Measurements from ENCODE around the gene DBI. TPM values are rescaled to one million over a fixed set of nuclear protein-coding genes. Genes with fewer than 3 reads are reported as not detected.
A peak's percentile ranks its signal among the peaks of the same experiment; 100 is the strongest.
"Not testable (repeated sequence)": the region's sequence is repeated elsewhere in the genome, so short reads cannot be mapped to it uniquely, and the experiment has no call there.

Gene DBI
- total RNA-seq, 2 donors from 2014 or later: 39.3 to 43.0 TPM

DNA sequence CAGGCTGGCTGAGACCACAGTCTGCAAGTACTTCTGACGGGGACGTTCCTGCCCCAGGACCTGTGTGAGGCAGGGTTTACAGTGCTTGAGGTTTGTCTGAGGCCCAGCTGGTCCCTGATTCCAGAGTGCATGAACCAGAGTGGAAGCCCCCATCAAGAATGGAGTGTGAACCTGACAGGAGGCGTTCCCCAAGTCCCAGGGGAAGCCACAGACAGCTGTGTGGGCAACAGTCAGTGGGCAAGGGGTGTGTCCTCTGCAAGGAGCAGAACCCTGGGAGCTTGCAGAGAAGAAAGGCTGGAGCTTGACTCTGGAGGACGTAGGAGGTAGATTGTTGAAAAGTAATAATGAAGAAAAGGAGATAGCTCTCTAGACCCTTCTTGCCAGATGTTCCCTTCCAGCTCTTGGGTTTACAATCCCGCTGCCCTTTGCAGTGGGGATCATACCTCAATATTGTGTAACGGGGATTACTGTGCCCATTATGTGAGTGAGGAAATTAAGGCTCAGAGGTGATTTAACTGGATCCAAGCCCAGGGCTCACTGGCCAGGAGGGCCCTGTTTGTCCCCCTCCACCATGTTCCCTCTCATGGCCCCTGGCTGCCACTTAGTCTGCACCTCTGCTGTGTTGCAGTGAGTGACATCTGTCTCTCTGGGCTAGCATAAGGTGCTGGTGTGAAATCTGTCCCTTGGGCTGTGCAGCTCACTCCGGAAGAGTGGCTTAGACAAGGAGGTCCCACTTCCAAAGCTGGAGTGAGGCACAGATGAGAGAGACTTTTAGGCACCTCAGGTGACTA, 6.2 kb downstream of the DBI start:
- DNase-seq (no peak), ATAC-seq (no peak)
- peaks cover 12% of the 10 kb centered on the region for H3K4me1 Mint-ChIP-seq
- no peaks in the 10 kb centered on the region for H3K9me3 ChIP-seq (ENCODE audit: control insufficient read depth, low read length, poor library complexity, severe bottlenecking)
- no peak overlapping the region for H3K27ac Mint-ChIP-seq
- H3K4me3 Mint-ChIP-seq: no peak overlapping the region
- H3K27me3 Mint-ChIP-seq: no peaks in the 10 kb centered on the region
- H3K36me3 Mint-ChIP-seq (ENCODE audit: low read depth): peaks cover 13% of the 10 kb centered on the region

GRCh38 chr2:119373907-119374745, 7.3 kb downstream of the DBI start:
- H3K36me3 Mint-ChIP-seq (ENCODE audit: low read depth): peaks cover 13% of the 10 kb centered on the region
- H3K4me1 Mint-ChIP-seq; H3K4me3 Mint-ChIP-seq; H3K9me3 ChIP-seq (ENCODE audit: control insufficient read depth, low read length, poor library complexity, severe bottlenecking); H3K27me3 Mint-ChIP-seq; DNase-seq; ATAC-seq; H3K27ac Mint-ChIP-seq: not testable (repeated sequence)

DNA sequence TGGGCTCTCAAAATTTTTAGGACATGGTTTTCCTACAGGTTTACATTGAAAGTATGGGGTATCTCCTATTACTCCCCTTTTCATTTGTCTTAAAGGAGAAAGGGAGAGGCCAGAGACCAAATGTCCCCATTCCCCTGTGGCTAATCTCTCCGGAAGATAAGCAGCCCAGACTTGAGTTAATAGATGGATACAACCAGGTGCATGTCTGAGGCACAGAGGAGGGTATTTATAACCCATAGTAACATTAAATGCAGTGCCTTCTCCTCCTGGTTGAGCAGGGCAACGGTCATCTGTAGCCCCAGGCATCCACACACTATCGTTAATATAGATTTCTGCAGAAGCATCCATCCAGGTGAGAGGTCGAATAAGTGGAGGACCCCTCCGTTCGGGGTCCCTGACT, 9.6 kb downstream of the DBI start:
- ATAC-seq; H3K27me3 Mint-ChIP-seq; H3K4me1 Mint-ChIP-seq; H3K27ac Mint-ChIP-seq; DNase-seq; H3K9me3 ChIP-seq (ENCODE audit: control insufficient read depth, low read length, poor library complexity, severe bottlenecking); H3K36me3 Mint-ChIP-seq (ENCODE audit: low read depth); H3K4me3 Mint-ChIP-seq: not testable (repeated sequence)

GRCh38 chr2:119376810-119377209, 10.0 kb downstream of the DBI start:
- ATAC-seq (no peak), DNase-seq (no peak)
- no peak overlapping the region for H3K27ac Mint-ChIP-seq
- H3K27me3 Mint-ChIP-seq: no peaks in the 10 kb centered on the region
- no peak overlapping the region for H3K4me3 Mint-ChIP-seq
- no peaks in the 10 kb centered on the region for H3K4me1 Mint-ChIP-seq
- no peaks in the 10 kb centered on the region for H3K9me3 ChIP-seq (ENCODE audit: control insufficient read depth, low read length, poor library complexity, severe bottlenecking)
- H3K36me3 Mint-ChIP-seq (ENCODE audit: low read depth): peaks cover 9% of the 10 kb centered on the region

DNA sequence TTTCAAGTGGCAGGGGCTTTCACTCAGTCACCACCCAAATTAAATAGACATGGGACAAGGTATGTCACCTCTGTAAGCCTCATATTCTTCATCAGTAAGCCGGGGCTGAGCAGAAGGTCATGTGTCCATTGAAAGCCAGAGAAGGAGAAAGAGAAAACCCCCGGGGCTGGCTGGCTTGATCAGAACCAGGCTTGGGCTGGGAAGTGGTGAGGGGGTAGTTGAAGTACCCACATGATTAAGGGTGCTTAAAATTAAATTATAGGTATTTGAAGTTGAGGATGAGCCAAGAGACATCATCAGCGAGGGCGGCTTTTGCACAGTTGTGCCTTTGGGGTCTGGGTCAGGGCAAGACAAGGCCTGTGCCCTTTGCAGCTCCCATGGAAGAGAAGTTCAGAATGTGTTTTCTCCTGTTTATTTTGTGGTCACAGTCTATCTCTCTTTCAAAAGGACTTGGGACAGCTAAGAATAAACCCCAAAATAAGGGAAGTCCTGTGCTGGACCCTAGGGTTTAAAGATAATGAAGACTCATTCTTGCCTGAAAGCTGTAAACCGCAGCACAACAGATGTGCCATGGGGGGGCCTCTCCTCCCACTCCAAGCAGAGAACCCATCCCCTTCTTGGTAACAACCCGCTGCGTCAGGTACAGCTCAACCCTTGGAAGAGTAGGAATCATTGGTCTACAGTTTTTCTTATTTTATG, 10.7 kb downstream of the DBI start:
- Mint-ChIP-seq H3K4me1 (peaks cover 2% of the 10 kb centered on the region), H3K27me3 (peaks cover 4% of the 10 kb centered on the region), H3K4me3 (no peak overlapping the region), H3K27ac (no peak overlapping the region), H3K36me3 (ENCODE audit: low read depth) (peaks cover 9% of the 10 kb centered on the region)
- no peak for ATAC-seq
- no peak for DNase-seq
- no peaks in the 10 kb centered on the region for H3K9me3 ChIP-seq (ENCODE audit: control insufficient read depth, low read length, poor library complexity, severe bottlenecking)

- no peak for DNase-seq
- peaks cover 6% of the 10 kb centered on the region for H3K36me3 Mint-ChIP-seq (ENCODE audit: low read depth)
- H3K4me3 Mint-ChIP-seq: no peak overlapping the region
- ATAC-seq: no peak
- peaks cover 4% of the 10 kb centered on the region for H3K27me3 Mint-ChIP-seq
- H3K27ac Mint-ChIP-seq: no peak overlapping the region
- no peaks in the 10 kb centered on the region for H3K9me3 ChIP-seq (ENCODE audit: control insufficient read depth, low read length, poor library complexity, severe bottlenecking)
- H3K4me1 Mint-ChIP-seq: peaks cover 2% of the 10 kb centered on the region
Measured at GRCh38 chr2:119377993-119378345, 11.2 kb downstream of the DBI start.

DNA sequence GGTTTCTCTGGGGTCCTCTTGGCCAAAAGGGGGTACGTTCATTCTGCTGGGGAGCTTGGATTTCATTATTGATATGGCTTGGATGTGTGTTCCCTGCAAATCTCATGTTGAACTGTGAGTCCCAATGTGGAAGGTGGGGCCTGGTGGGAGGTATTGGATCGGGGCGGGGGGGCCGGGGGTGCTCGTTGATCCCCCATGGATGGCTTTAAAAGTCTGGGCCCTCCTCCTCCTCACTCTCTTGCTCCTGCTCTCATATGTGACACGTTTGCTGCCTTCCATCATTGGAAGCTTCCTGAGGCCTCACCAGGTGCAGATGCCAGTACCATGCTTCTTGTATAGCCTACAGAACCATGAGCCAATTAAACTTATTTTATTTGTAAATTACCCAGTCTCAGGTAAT, 11.8 kb downstream of the DBI start:
- H3K9me3 ChIP-seq (ENCODE audit: control insufficient read depth, low read length, poor library complexity, severe bottlenecking): no peaks in the 10 kb centered on the region
- Mint-ChIP-seq H3K4me3 (no peak overlapping the region), H3K4me1 (peaks cover 2% of the 10 kb centered on the region), H3K27me3 (peaks cover 7% of the 10 kb centered on the region), H3K27ac (no peak overlapping the region), H3K36me3 (ENCODE audit: low read depth) (peaks cover 4% of the 10 kb centered on the region)
- ATAC-seq (no peak), DNase-seq (no peak)

DNA sequence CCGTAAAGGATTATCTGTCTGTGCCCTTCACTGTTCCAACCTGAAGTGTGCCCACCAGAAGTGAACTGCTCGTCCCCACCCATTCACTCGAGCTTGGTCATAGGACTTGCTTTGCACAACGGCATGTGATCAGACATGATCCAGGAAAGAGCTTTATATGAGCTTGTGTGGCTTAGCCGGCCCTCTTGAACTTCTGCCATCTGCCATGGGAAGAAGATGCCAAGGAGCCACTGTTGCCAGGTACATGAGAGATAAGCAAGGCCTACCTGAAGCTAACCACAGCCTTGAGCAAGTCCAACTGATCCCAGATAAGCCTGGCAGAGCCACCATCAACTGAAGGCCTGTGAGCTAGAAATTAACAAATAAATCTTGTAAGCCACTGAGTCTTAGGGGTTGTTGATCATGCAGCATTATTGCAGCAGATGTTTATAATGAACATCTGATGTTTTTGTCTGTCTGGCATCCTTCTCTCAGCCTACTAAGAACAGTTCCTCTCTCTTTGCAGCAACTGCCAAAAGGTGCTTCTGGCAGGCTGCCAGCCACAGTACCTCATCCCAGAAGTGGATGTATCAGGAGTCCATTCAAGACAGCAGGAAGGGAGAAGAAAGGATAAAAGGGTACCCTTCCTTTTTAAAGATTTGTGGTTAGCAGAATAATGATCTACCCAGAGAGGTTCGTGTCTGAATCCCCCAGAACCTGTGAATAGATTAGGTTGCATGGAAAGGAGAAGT, 16.8 kb downstream of the DBI start:
- no peak overlapping the region for H3K4me3 Mint-ChIP-seq
- no peaks in the 10 kb centered on the region for H3K9me3 ChIP-seq (ENCODE audit: control insufficient read depth, low read length, poor library complexity, severe bottlenecking)
- ATAC-seq: no peak
- H3K27me3 Mint-ChIP-seq: peaks cover 32% of the 10 kb centered on the region
- H3K36me3 Mint-ChIP-seq (ENCODE audit: low read depth): peaks cover 2% of the 10 kb centered on the region
- peaks cover 6% of the 10 kb centered on the region for H3K4me1 Mint-ChIP-seq
- no peak overlapping the region for H3K27ac Mint-ChIP-seq
- no peak for DNase-seq

- H3K36me3 Mint-ChIP-seq (ENCODE audit: low read depth): peaks cover 2% of the 10 kb centered on the region
- no peak overlapping the region for H3K27ac Mint-ChIP-seq
- no peak for ATAC-seq
Measured at GRCh38 chr2:119384971-119385370, 18.2 kb downstream of the DBI start.

GRCh38 chr2:119385466-119385865, 18.7 kb downstream of the DBI start:
- Mint-ChIP-seq H3K4me1 (peaks cover 6% of the 10 kb centered on the region), H3K27ac (no peak overlapping the region), H3K36me3 (ENCODE audit: low read depth) (peaks cover 2% of the 10 kb centered on the region), H3K4me3 (no peak overlapping the region), H3K27me3 (peaks cover 32% of the 10 kb centered on the region)
- ATAC-seq (no peak), DNase-seq (no peak)
- no peaks in the 10 kb centered on the region for H3K9me3 ChIP-seq (ENCODE audit: control insufficient read depth, low read length, poor library complexity, severe bottlenecking)

More at GRCh38 chr2:119384971-119385370, 18.2 kb downstream of the DBI start:
- peaks cover 32% of the 10 kb centered on the region for H3K27me3 Mint-ChIP-seq
- H3K4me1 Mint-ChIP-seq: peaks cover 6% of the 10 kb centered on the region
- no peaks in the 10 kb centered on the region for H3K9me3 ChIP-seq (ENCODE audit: control insufficient read depth, low read length, poor library complexity, severe bottlenecking)
- H3K4me3 Mint-ChIP-seq: no peak overlapping the region
- DNase-seq: no peak

GRCh38 chr2:119387381-119388129, 20.8 kb downstream of the DBI start:
- H3K9me3 ChIP-seq (ENCODE audit: control insufficient read depth, low read length, poor library complexity, severe bottlenecking): no peaks in the 10 kb centered on the region
- Mint-ChIP-seq H3K4me3 (no peak overlapping the region), H3K27me3 (peaks cover 28% of the 10 kb centered on the region), H3K36me3 (ENCODE audit: low read depth) (peaks cover 2% of the 10 kb centered on the region), H3K4me1 (peaks cover 4% of the 10 kb centered on the region), H3K27ac (no peak overlapping the region)
- DNase-seq (no peak), ATAC-seq (peak; percentile 36)

DNA sequence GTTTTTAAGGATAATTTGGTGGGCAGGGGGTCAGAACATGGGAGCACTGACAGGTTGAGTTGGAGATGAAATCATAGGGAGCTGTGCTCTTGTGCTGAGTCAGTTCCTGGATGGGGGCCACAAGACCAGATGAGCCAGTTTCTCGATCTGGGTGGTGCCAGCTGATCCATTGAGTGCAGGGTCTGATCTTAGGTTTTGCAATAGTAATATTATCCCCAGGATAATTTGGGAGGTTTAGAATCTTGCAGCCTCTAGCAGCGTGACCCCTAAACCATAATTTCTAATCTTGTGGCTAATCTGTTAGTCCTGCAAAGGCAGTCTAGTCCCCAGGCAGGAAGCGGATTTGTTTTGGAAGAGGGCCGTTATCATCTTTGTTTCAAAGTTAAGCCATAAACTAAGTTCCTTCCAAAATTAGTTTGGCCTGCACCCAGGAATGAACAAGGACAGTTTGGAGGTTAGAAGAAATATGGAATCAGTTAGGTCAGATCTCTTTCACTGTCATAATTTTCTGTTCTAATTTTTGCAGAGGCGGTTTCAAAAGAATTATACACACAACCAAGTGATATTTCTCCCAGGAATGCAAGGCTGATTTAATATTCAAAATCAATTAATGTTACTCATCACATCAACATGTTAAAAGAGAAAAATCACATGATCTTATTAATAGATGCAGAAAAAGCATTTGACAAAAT, 23.0 kb downstream of the DBI start:
- no peak overlapping the region for H3K4me3 Mint-ChIP-seq
- ATAC-seq (no peak), DNase-seq (no peak)
- peaks cover 30% of the 10 kb centered on the region for H3K27me3 Mint-ChIP-seq
- H3K9me3 ChIP-seq (ENCODE audit: control insufficient read depth, low read length, poor library complexity, severe bottlenecking): no peaks in the 10 kb centered on the region
- no peak overlapping the region for H3K27ac Mint-ChIP-seq
- H3K36me3 Mint-ChIP-seq (ENCODE audit: low read depth): peaks cover 2% of the 10 kb centered on the region
- H3K4me1 Mint-ChIP-seq: peaks cover 6% of the 10 kb centered on the region

Data from T-helper 17 cell (primary cell).